ENCODE measurements around the gene INPP1. TPM values are rescaled to one million over a fixed set of nuclear protein-coding genes. Genes with fewer than 3 reads are reported as not detected.
A peak's percentile ranks its signal among the peaks of the same experiment; 100 is the strongest.

The INPP1 gene
- total RNA-seq, 1 donor from 2014 or later, result 14.7 TPM

DNA sequence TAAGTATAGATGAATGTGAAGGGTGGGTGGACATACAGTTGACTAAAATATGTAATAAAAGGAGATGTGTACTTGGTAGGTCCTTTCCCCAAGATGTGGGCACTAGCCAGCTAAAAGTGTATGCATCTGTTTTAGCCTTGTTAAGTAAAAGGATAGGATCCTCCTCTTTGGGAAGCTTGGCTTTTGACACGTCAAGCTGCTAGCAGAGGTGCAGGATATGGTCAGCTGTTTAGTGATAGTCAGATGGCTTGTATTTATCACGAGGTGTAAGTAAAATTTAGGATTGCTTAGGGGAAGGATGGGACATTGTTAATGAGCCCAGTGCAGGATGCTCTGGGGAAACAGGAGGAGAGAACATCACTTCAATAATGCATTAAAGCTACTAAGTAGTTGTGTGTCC, 66.2 kb downstream of the INPP1 start:
- no peak for DNase-seq

DNA sequence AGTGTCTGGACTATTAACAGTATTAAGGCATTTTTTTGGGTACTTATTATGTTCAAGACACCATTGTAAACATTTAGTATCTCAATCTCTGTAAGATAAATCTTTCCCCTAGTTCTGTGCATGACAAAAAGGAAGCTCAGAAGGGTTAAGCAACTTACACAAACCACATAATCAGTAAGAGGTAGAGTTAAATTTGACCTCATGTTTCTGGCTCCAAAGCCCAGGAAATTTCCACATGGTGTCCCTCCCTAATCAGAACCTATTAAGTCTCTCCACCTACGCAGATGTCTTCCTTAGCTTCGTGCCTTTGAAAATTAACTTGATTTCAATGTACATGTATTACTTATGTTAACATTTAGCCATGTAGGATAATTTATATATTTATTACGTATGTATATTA, 66.8 kb downstream of the INPP1 start:
- DNase-seq, result no peak

DNA sequence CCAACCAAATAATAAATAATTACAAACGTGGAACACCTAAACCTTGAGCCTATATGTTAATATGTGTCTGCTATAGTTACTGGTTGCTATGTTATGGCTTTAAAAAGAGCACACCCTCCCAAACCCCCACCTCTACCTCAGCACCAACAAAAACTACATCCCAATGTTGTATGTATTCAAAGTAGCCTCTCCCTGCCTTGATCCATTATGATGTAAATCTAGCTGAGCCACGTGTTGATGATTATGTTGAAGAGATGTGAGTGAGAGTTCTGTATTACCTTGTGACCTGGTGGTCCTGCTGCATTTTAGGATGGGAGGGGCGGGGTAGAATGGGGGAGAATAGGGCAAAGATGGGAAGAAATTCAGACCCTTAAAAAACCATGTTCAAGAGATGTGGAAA, 69.6 kb downstream of the INPP1 start:
- no peak for DNase-seq

- DNase-seq, result peak; percentile 22
These were observed 70.0 kb downstream of the INPP1 start for GRCh38 chr2:190413421-190413820.

DNA sequence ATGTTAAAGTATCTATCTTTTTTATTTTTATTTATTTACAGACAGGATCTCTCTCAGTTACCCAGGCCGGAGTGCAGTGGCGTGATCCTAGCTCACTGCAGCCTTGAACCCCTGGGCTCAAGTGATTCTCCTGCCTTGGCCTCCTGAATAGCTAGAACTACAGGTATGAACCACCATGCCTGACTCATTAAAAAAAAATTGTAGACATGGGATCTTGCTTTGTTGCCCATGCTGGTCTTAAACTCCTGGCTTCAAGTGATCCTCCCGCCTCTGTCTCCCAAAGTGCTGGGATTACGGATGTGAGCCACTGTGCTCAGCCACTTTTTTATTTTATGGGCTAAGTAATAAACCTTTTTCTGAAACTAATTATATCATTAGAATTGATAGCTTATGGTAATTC, 71.9 kb downstream of the INPP1 start:
- no peak for DNase-seq

GRCh38 chr2:190415794-190416775, 72.7 kb downstream of the INPP1 start:
- DNase-seq, result no peak

DNA sequence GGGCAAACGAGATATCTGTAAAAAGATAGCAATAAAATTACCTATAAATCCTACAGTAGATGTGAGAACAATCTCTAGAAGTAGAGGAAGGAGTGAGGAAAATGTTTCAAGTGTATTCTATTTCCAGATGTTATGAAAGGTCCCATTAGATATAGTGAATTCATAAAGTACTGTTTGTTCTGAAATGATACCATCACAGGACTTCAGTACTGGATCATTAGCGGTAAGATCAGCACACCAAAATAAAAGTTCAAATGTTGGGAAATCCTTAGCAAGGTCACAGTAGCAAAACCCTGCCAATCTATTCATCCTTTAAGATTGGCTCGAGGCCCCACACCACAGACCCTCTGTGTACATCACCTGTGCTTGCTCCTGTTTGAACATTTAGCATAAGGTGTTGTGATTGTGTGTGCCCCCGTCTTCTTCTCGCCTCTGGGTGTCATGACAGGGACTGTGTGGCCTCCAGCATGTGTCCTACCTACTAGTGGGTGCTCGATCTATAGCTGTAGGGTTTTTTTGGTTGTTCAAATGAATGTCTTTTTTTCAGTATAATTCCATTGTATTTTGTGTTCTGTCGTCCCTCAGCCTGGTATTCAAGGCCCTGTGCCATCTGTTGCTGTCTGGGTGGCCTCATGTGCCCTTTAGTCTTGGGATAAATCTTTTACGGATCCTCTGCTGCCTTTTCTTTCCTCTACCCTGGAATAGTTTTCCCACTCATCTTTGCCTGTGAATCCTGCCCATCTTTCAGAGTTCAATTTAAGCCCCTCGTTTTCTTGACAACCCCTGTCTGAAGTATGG, 73.9 kb downstream of the INPP1 start:
- no peak for DNase-seq

GRCh38 chr2:190418727-190419126, 75.3 kb downstream of the INPP1 start:
- no peak for DNase-seq

GRCh38 chr2:190420801-190421200, 77.4 kb downstream of the INPP1 start:
- no peak for DNase-seq

Other genes starting within 250 kb of the INPP1 start
- gene HIBCH, start 23.8 kb upstream of the INPP1 start, total RNA-seq, result 19.2 TPM
- gene MFSD6, start 64.8 kb downstream of the INPP1 start, total RNA-seq, result 45.1 TPM
- gene NEMP2, start 191.1 kb downstream of the INPP1 start, total RNA-seq, result 3.4 TPM

Measured in occipital lobe (tissue), 2 donors.